ENCODE results near the gene MLLT6. TPM values are rescaled to one million over a fixed set of nuclear protein-coding genes. Genes with fewer than 3 reads are reported as not detected.

The MLLT6 gene
- total and polyA plus RNA-seq, 2 of the 13 experiments (the other 11 are each of a cell fraction or from before 2014, with no cell fraction given), result 50.7 to 69.5 TPM

GRCh38 chr17:38669520-38669919 is 35.6 kb upstream of the MLLT6 start:
- H3K4me2 ChIP-seq (ENCODE audit: low read depth, low read length), result no peak overlapping the region
- in situ Hi-C loops (cut with HindIII; ENCODE audit: extremely low pct_ligation_motif_present, low pct_unique_long_range_greater_than_20kb) (loop anchor here (5.0 to 10.0 kb wide), 3 partner anchors 112 to 245 kb away; partner anchors contain the start of gene ARHGAP23), intact Hi-C loops (cut with micrococcal nuclease; ENCODE audit: unreplicated experiment) (loop anchor here (5.0 to 10.0 kb wide), 2 partner anchors 162 to 245 kb away; partner anchors contain the start of gene ARHGAP23)
- H3K4me1 ChIP-seq (ENCODE audit: insufficient read depth, low read length), result peaks cover 68% of the 10 kb centered on the region
- H2AFZ ChIP-seq (ENCODE audit: low read length), result no peak overlapping the region
- H3K9ac ChIP-seq (ENCODE audit: insufficient read depth, low read depth, low read length), result no peak overlapping the region
- ChIA-PET CTCF (ENCODE audit: low intra/inter-chr PET ratio, low total read pairs) (no interaction called here), POLR2A (interaction anchor here (0.8 to 1.1 kb wide), 4 partner anchors 12 to 176 kb away, joined by 3 read pairs; no protein-coding TSS in a partner anchor)
- FAIRE-seq (no peak), DNase-seq (ENCODE audit: low spot score) (no peak), ATAC-seq (no peak)
- H3K36me3 ChIP-seq (replicated peaks in 1 of 2; ENCODE audit: control insufficient read depth in 1 of 2, insufficient read depth in 2 of 2, low read length in 2 of 2), result no peaks in the 10 kb centered on the region
- H3K27ac ChIP-seq (ENCODE audit: extremely low read length, insufficient read depth, low read length), result no peak overlapping the region
- H3K9me3 ChIP-seq (ENCODE audit: low read length), result no peaks in the 10 kb centered on the region
- BruUV-seq (replicated peaks), result no TSS peak
- peaks cover 14% of the 10 kb centered on the region for H3K79me2 ChIP-seq (ENCODE audit: insufficient read depth, low read length)
- 5% methylated on average over 6 of the region's 6 CpGs for WGBS (ENCODE audit: low lambda C conversion rate)
- peaks cover 7 to 28% of the 10 kb centered on the region in 2 experiments; a peak in 4 of 5 replicates for H3K27me3 ChIP-seq (ENCODE audit: control insufficient read depth in 1 of 2, insufficient read depth in 2 of 2, low read length in 2 of 2)
- no peak overlapping the region for H3K4me3 ChIP-seq (replicated peaks in 1 of 3; ENCODE audit: insufficient read depth in 1 of 3, low read depth in 2 of 3, low read length in 3 of 3)
- TF ChIP-seq HNRNPH1 (optimal IDR thresholded peaks at IDR 0.05; ENCODE audit: low read depth, low read length), result no peak
- TF ChIP-seq NKX3-1 (CRISPR knock-in tag; IDR thresholded peaks at IDR 0.05), result no peak
- no peak for TF ChIP-seq HIC2 (CRISPR knock-in tag; IDR thresholded peaks at IDR 0.05; ENCODE audit: low read depth)
- TF ChIP-seq BATF2 (CRISPR knock-in tag; IDR thresholded peaks at IDR 0.05), result no peak
- TF ChIP-seq ZNF747 (CRISPR knock-in tag; IDR thresholded peaks at IDR 0.05; ENCODE audit: borderline replicate concordance), result no peak
- TF ChIP-seq AFF4 (CRISPR knock-in tag; IDR thresholded peaks at IDR 0.05), result no peak
- TF ChIP-seq KLF12 (CRISPR knock-in tag; IDR thresholded peaks at IDR 0.05; ENCODE audit: borderline replicate concordance), result no peak
- TF ChIP-seq ZFP37 (CRISPR knock-in tag; IDR thresholded peaks at IDR 0.05; ENCODE audit: borderline replicate concordance), result no peak
- no peak for TF ChIP-seq ZNF710 (CRISPR knock-in tag; IDR thresholded peaks at IDR 0.05; ENCODE audit: borderline replicate concordance)
- no peak for TF ChIP-seq IRF2 (CRISPR knock-in tag; IDR thresholded peaks at IDR 0.05)
- no peak for TF ChIP-seq NFE2L1 (CRISPR knock-in tag; IDR thresholded peaks at IDR 0.05; ENCODE audit: borderline replicate concordance)
- H4K20me1 ChIP-seq (ENCODE audit: insufficient read depth, low read length), result peaks cover 7% of the 10 kb centered on the region

All from HepG2 (cell line).